Hepatocyte (in vitro differentiated cells): ENCODE measurements around the gene TPCN2. TPM values are rescaled to one million over a fixed set of nuclear protein-coding genes. Genes with fewer than 3 reads are reported as not detected.

Experiments used
- DNase-seq: peaks from one replicate; pipeline ENCODE4 v3.0.0-alpha.2; 2016; ENCODE audit warnings: low spot score
- H2AFZ ChIP-seq: fragments of 200-600 bp; sonication (generic); 2 replicates; pipeline ENCODE4 v1.6.0; 2016; ENCODE audit warnings: antibody characterized with exemption, mild to moderate bottlenecking
- H3K27ac ChIP-seq: fragments of 200-600 bp; sonication (generic); 2 replicates; pipeline ENCODE4 v1.5.1; 2016; ENCODE audit warnings: mild to moderate bottlenecking
- H3K27me3 ChIP-seq: fragments of 200-600 bp; sonication (generic); 2 replicates; pipeline ENCODE4 v1.6.1; 2016
- H3K36me3 ChIP-seq: fragments of 200-600 bp; sonication (generic); replicated peaks from 2 replicates; pipeline ENCODE4 v1.5.1; 2016; ENCODE audit warnings: low read depth; ENCODE audit not compliant: insufficient read depth
- H3K4me1 ChIP-seq: fragments of 200-600 bp; sonication (generic); 2 replicates; pipeline ENCODE4 v1.5.1; 2016; ENCODE audit warnings: mild to moderate bottlenecking, moderate library complexity; ENCODE audit not compliant: insufficient read depth
- H3K4me2 ChIP-seq: fragments of 200-600 bp; sonication (generic); 2 replicates; pipeline ENCODE4 v1.6.0; 2016
- H3K4me3 ChIP-seq: fragments of 200-600 bp; sonication (generic); 2 replicates; pipeline ENCODE4 v1.5.1; 2016; ENCODE audit warnings: mild to moderate bottlenecking
- H3K79me2 ChIP-seq: fragments of 200-600 bp; sonication (generic); 2 replicates; pipeline ENCODE4 v1.6.0; 2017; ENCODE audit warnings: mild to moderate bottlenecking
- H3K9me2 ChIP-seq: fragments of 200-600 bp; sonication (generic); replicated peaks from 2 replicates; pipeline ENCODE4 v1.6.0; 2017; ENCODE audit warnings: mild to moderate bottlenecking; ENCODE audit not compliant: insufficient read depth
- H3K9me3 ChIP-seq: fragments of 200-600 bp; sonication (generic); 2 replicates; pipeline ENCODE4 v1.5.1; 2016; ENCODE audit warnings: low read depth, mild to moderate bottlenecking
- H4K20me1 ChIP-seq: fragments of 200-600 bp; sonication (generic); 2 replicates; pipeline ENCODE4 v1.6.0; 2016; ENCODE audit warnings: mild to moderate bottlenecking; ENCODE audit not compliant: insufficient read depth, poor library complexity, severe bottlenecking
- CTCF ChIP-seq: fragments of 200-600 bp; sonication (generic); IDR thresholded peaks from 2 replicates; pipeline ENCODE4 v1.5.1; 2016; ENCODE audit warnings: antibody characterized with exemption, mild to moderate bottlenecking; ENCODE audit not compliant: poor library complexity
- EZH2 ChIP-seq: fragments of 200-600 bp; sonication (generic); IDR thresholded peaks from 2 replicates; pipeline ENCODE4 v1.6.1; 2016; ENCODE audit warnings: antibody characterized with exemption, mild to moderate bottlenecking, borderline replicate concordance
- EZH2phosphoT487 ChIP-seq: fragments of 200-600 bp; sonication (generic); IDR thresholded peaks from one replicate; pipeline ENCODE4 v1.6.1; 2018; ENCODE audit warnings: antibody characterized with exemption, mild to moderate bottlenecking, low read depth, moderate library complexity; ENCODE audit not compliant: unreplicated experiment, severe bottlenecking
- WGBS: methylation state at CpG from one replicate; pipeline ENCODE4 v1.1.6; 2016; ENCODE audit warnings: low lambda C conversion rate; ENCODE audit errors: missing lambda C conversion rate; 5-methylcytosine and 5-hydroxymethylcytosine counted together
- polyA plus RNA-seq: library from polyadenylated mRNA; unstranded; fragments of >200 nt; fragmentation: Nextera tagmentation; extraction: Ambion mirVana; gene quantifications from 2 replicates; pipeline ENCODE4 v1.2.1, GENCODE V29; 2016
- total RNA-seq: library from RNA; depleted of rRNA; stranded (reverse); fragments of >200 nt; gene quantifications from 2 replicates; pipeline ENCODE4 v1.2.3, GENCODE V29; 2014

TPCN2 gene
- total and polyA plus RNA-seq, 2 experiments from 2014 or later: 16.6 to 21.3 TPM

DNA sequence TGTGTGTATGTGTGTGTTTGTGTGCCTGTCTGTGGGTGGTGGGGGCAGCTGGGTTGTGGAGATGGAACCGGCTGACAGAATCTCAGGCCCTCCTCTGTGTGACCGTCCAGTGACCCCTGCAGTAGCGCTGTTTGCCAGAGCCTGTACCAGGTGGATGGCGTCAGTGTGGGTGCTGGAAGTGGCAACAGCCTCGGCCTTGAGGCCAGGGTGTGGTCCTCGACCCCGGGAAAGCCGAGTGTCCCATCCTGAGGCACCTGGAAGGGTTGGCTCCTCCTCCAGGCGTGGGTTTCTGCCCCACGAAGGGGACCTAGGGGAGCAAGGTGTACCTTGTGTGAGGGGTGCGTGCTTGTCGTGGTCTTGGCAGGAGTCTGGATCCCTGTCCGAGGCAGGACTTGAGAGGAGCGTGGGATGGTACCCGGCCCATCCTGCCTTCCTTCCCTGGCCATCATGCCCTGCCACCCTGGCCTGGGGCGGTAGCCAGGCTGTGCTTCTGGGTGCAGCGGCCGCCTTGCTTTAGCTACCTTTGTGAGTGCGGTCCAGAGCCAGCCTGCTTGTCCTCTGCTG, 16.5 kb downstream of the TPCN2 start:
- no peak overlapping the region for H3K27ac ChIP-seq
- H3K27me3 ChIP-seq: no peaks in the 10 kb centered on the region
- peaks cover 2% of the 10 kb centered on the region for H3K79me2 ChIP-seq
- no peak overlapping the region for H3K4me3 ChIP-seq
- H2AFZ ChIP-seq: no peak overlapping the region
- TF ChIP-seq CTCF (no peak), EZH2phosphoT487 (no peak), EZH2 (no peak)
- no peaks in the 10 kb centered on the region for H3K9me2 ChIP-seq
- no peaks in the 10 kb centered on the region for H3K4me1 ChIP-seq
- 98% methylated on average over 19 of the region's 19 CpGs for WGBS
- H3K9me3 ChIP-seq: no peaks in the 10 kb centered on the region
- no peaks in the 10 kb centered on the region for H4K20me1 ChIP-seq
- H3K36me3 ChIP-seq: no peaks in the 10 kb centered on the region
- no peak overlapping the region for H3K4me2 ChIP-seq
- DNase-seq: no peak

- 93% methylated on average over 30 of the region's 30 CpGs for WGBS
- H3K36me3 ChIP-seq: no peaks in the 10 kb centered on the region
Measured at GRCh38 chr11:69066122-69067112, 17.7 kb downstream of the TPCN2 start.

GRCh38 chr11:69067200-69067599, 18.5 kb downstream of the TPCN2 start:
- 94% methylated on average over 13 of the region's 13 CpGs for WGBS
- Histone ChIP-seq H3K4me1 (no peaks in the 10 kb centered on the region), H2AFZ (no peak overlapping the region), H3K4me2 (no peak overlapping the region), H3K9me3 (no peaks in the 10 kb centered on the region), H3K36me3 (no peaks in the 10 kb centered on the region), H4K20me1 (no peaks in the 10 kb centered on the region), H3K79me2 (no peaks in the 10 kb centered on the region), H3K27ac (no peak overlapping the region), H3K4me3 (no peak overlapping the region), H3K9me2 (no peaks in the 10 kb centered on the region), H3K27me3 (no peaks in the 10 kb centered on the region)
- no peak for DNase-seq
- TF ChIP-seq CTCF: no peak
- no peak for TF ChIP-seq EZH2phosphoT487
- no peak for TF ChIP-seq EZH2

More at GRCh38 chr11:69066122-69067112, 17.7 kb downstream of the TPCN2 start:
- Histone ChIP-seq H3K4me2 (no peak overlapping the region), H3K79me2 (peaks cover under 1% of the 10 kb centered on the region), H3K27ac (no peak overlapping the region), H4K20me1 (no peaks in the 10 kb centered on the region), H3K27me3 (no peaks in the 10 kb centered on the region), H3K9me3 (no peaks in the 10 kb centered on the region), H3K9me2 (no peaks in the 10 kb centered on the region), H3K4me1 (no peaks in the 10 kb centered on the region), H2AFZ (no peak overlapping the region), H3K4me3 (no peak overlapping the region)
- DNase-seq: no peak
- TF ChIP-seq EZH2 (no peak), CTCF (no peak)
